ENCODE data around the gene IMMP1L. TPM values are rescaled to one million over a fixed set of nuclear protein-coding genes. Genes with fewer than 3 reads are reported as not detected.

Gene IMMP1L
- total and polyA plus RNA-seq, 2 of the 8 experiments (the other 6 are each of a cell fraction or from before 2014, with no cell fraction given), result 27.4 to 47.7 TPM

GRCh38 chr11:31529701-31530100 is 20.3 kb upstream of the IMMP1L start:
- no peak overlapping the region for H4K8ac ChIP-seq (ENCODE audit: extremely low read depth, insufficient read depth, low read length)
- no peak overlapping the region for H2BK120ac ChIP-seq (replicated peaks; ENCODE audit: low read depth, low read length)
- no peak overlapping the region for H3K18ac ChIP-seq (ENCODE audit: extremely low read depth, low read length)
- TF ChIP-seq KDM5A (IDR thresholded peaks at IDR 0.05; ENCODE audit: low read length) (no peak), SAP30 (IDR thresholded peaks at IDR 0.05; ENCODE audit: insufficient read depth, insufficient replicate concordance, low read length) (no peak), FOSL1 (IDR thresholded peaks at IDR 0.05; ENCODE audit: insufficient read depth, low read depth, low read length) (no peak)
- TF ChIP-seq, protein P1, sequence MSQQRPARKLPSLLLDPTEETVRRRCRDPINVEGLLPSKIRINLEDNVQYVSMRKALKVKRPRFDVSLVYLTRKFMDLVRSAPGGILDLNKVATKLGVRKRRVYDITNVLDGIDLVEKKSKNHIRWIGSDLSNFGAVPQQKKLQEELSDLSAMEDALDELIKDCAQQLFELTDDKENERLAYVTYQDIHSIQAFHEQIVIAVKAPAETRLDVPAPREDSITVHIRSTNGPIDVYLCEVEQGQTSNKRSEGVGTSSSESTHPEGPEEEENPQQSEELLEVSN (IDR thresholded peaks at IDR 0.05), result no peak
- H3K79me2 ChIP-seq (ENCODE audit: control insufficient read depth in 1 of 2, insufficient read depth in 2 of 2, low read length in 2 of 2), result no peaks in the 10 kb centered on the region
- no peaks in the 10 kb centered on the region; the same call in 1 of the 2 replicates for H3K23me2 ChIP-seq (ENCODE audit: low read depth, low read length)
- H2BK20ac ChIP-seq (ENCODE audit: low read length), result no peak overlapping the region
- no peak overlapping the region for H2BK12ac ChIP-seq (ENCODE audit: low read depth, low read length)
- H4K20me1 ChIP-seq (replicated peaks in 1 of 2; ENCODE audit: control insufficient read depth in 1 of 2, insufficient read depth in 2 of 2, low read length in 2 of 2), result no peaks in the 10 kb centered on the region
- no peak overlapping the region for H4K91ac ChIP-seq (replicated peaks; ENCODE audit: insufficient read length, low read length)
- no peaks in the 10 kb centered on the region for H3K79me1 ChIP-seq (ENCODE audit: low read depth, low read length)
- H3K9ac ChIP-seq (replicated peaks in 1 of 4; ENCODE audit: extremely low read depth in 1 of 4, low read depth in 3 of 4, low read length in 3 of 4), result no peak overlapping the region
- H4K5ac ChIP-seq (ENCODE audit: insufficient read length, low read depth, low read length), result no peak overlapping the region
- H2AK5ac ChIP-seq (ENCODE audit: low read depth, low read length), result no peak overlapping the region
- DNase-seq (ENCODE audit: low read depth in 1 of 2, low spot score in 2 of 2) (no peak), FAIRE-seq (no peak)
- no peaks in the 10 kb centered on the region for H3K4me1 ChIP-seq (replicated peaks in 1 of 4; ENCODE audit: control insufficient read depth in 3 of 4, insufficient read depth in 4 of 4, low read length in 3 of 4)
- H2BK5ac ChIP-seq (ENCODE audit: low read depth, low read length), result no peak overlapping the region
- H3K14ac ChIP-seq (ENCODE audit: insufficient read length), result no peak overlapping the region
- H3K27me3 ChIP-seq (replicated peaks in 1 of 4; ENCODE audit: control insufficient read depth in 3 of 4, extremely low read depth in 1 of 4, insufficient read depth in 3 of 4, low read length in 3 of 4), result no peaks in the 10 kb centered on the region
- H3K4ac ChIP-seq (replicated peaks; ENCODE audit: insufficient read length, low read depth, low read length), result no peak overlapping the region
- no peak overlapping the region for H2AFZ ChIP-seq (ENCODE audit: low read length)
- H3K23ac ChIP-seq (ENCODE audit: insufficient read length), result no peak overlapping the region
- no peak overlapping the region for H3K27ac ChIP-seq (ENCODE audit: low read depth, low read length)
- H3K36me3 ChIP-seq (ENCODE audit: control insufficient read depth in 2 of 4, insufficient read depth in 4 of 4, low read length in 3 of 4), result no peaks in the 10 kb centered on the region
- no peak overlapping the region for H3K4me2 ChIP-seq (ENCODE audit: insufficient read depth in 1 of 2, low read depth in 2 of 2, low read length in 2 of 2)
- ChIA-PET CTCF (ENCODE audit: partially characterized antibody) (interaction anchor here (0.6 kb wide), 2 partner anchors 100 to 345 kb away, joined by 3 to 5 read pairs; no protein-coding TSS in a partner anchor), POLR2A (ENCODE audit: partially characterized antibody) (no interaction called here)
- H3K56ac ChIP-seq (replicated peaks; ENCODE audit: insufficient read length, low read depth, low read length), result no peak overlapping the region
- H3K4me3 ChIP-seq (ENCODE audit: extremely low read depth in 1 of 4, insufficient read depth in 2 of 4, low read depth in 3 of 4, low read length in 4 of 4), result no peak overlapping the region
- no peaks in the 10 kb centered on the region for H3K9me3 ChIP-seq (ENCODE audit: insufficient read depth in 2 of 2, low read depth in 1 of 2, low read length in 1 of 2)
- H2BK15ac ChIP-seq (ENCODE audit: low read length), result no peak overlapping the region

Data from H1 (cell line).